ENCODE results near the gene KHNYN.
"Not testable (repeated sequence)": the region's sequence is repeated elsewhere in the genome, so short reads cannot be mapped to it uniquely, and the experiment has no call there.

The KHNYN gene

DNA sequence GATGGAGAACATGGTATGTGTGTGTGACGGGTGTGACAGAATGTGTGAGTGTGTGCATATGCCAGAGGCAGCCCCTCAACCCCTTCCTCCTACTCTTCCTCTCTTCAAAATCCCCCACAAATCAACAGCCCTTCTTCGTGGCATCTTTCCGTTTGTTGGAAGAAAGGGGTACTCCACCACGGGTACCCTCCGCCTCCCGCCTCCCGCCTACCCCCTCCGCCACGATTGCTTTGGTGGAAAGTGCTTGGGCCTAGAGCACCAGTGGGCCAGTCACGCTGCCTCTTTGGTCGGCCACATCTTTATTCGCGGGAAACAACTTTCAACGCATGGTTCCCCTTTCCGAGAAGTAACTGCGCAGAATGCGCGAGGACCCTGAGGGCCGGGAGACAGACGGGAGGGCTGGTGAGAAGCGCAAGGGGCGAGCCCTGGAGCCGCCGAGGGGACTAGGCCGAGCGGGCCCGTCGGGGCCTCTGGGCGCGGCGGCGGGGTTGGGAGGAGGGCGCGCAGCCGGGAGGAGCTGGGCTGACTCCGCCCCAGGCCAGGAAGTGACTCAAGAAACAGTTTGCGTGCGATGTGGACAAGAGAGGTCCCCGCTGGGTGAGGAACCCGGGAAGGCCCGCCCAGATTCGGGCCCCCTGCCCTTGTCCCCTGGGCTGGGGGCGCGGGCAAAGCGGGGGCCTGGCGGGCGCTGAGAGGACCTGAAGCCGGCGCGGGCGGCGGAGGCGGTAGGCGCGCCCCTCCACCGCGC lies at the start of gene KHNYN, which contains the start of gene CBLN3:
Gene KHNYN, plus strand, starts transcription at position 560 of the 748 bp plus-strand sequence. CDS start 777 bp downstream, outside the sequence.
Gene CBLN3, minus strand, starts transcription at position 274 of the 748 bp plus-strand sequence. CDS start 614 bp downstream, outside the sequence.
- in situ Hi-C loops (cut with HindIII; ENCODE audit: low sequenced_read_pairs), result no loop called here

DNA sequence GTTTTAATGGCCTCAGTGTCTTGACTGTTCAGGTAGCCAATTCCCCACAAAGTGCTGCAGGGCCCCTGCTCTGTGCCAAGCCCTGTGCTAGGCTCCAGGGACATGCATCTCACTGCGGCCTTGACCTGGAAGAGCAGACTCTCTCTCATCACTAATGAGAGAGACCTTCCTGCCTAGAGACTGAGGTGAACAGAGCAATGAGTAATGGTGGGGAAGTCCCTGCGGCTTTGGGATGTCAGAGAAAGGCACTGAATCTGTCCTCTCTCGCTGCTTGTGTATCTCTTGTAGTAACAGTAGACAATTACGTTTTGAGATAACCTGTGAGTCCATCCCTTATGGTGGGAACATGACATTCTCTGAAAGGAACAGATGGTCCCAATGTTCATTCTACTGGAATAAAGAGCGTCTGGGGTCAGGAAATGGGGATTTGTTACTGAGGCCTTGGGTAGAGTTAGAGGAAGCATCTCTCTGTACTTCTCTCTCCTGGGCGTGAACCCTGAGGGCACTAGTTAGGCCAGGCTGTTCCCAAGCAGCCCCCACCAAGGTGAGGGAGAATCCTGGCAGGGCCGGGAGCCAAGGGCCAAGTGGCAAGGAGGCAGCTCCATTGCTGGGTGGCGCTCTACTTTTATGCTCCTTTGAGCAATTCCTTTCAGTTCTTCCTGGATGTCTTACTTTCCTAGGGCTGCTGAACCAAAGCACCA lies 48.2 kb upstream of the KHNYN start:
- in situ Hi-C loops (cut with HindIII; ENCODE audit: low sequenced_read_pairs), result no loop called here

DNA sequence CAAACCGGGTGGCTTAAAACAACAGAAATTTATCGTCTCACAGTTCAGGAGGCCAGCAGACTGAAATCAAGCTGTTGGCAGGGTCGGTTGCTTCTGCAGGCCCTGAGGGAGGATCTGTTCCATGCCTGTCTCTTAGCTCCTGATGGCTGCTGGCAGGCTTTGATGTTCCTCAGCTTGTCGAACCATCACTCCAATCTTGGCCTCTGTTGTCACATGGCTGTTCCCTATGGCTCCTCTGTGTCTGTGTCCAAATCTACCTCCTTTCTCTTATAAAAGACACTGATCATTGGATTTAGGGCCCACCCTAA lies 47.7 kb upstream of the KHNYN start:
- in situ Hi-C loops (cut with HindIII; ENCODE audit: low sequenced_read_pairs), result no loop called here

DNA sequence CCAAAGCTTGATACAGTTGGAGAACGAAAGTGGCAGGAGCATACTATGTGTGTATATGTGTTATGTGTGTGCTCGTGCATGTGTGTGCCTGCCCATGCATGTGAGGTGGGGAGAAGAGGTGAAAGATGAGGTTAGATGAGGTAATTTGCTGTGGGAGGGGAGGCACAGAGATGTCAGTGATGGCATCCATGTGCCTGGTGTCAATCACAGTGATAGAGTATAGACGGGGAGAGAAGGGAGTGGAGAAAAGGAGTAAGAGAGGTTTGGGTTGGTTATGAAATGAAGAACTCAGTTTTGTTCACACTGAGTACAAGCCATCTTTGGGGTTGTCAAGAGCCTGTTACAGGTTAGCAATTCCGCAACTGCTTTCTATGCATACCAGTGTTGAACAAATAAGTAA lies 45.6 kb upstream of the KHNYN start:
- in situ Hi-C loops (cut with HindIII; ENCODE audit: low sequenced_read_pairs), result no loop called here

DNA sequence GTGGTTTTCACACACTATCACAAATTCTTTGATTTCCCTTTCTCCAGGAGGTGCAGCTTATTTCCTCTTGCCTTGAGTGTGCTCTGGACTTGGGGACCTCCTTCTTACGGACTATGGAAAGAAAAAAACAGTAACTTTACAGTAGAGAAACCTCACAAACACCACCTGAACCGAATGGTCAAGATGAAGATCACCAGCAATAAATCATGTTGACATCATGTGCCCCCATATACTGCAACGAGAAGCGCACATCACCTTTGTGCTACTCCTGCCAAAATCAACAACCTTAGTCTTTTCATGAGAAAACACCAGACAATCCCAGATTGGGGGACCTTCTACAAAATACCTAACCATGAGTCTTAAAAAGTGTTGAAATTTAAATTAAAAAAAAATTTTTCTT lies 44.2 kb upstream of the KHNYN start:
- in situ Hi-C loops (cut with HindIII; ENCODE audit: low sequenced_read_pairs), result no loop called here

DNA sequence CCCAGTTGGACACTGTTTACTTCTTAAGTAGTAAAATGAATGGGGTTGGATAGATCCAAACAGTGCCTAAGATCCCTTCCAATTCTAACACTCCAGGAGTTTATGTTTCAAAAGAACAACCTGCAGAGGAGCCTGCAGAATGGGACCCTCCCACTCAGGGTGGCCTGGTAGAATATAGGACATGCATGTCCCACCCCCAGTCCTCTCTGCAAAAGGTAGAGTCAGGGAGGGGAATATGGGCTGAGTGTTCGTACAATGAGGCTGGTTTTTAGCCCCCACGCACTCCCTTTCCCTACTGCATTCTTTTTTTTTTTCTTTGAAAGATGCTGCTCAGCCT lies 42.8 kb upstream of the KHNYN start:
- in situ Hi-C loops (cut with HindIII; ENCODE audit: low sequenced_read_pairs), result no loop called here

DNA sequence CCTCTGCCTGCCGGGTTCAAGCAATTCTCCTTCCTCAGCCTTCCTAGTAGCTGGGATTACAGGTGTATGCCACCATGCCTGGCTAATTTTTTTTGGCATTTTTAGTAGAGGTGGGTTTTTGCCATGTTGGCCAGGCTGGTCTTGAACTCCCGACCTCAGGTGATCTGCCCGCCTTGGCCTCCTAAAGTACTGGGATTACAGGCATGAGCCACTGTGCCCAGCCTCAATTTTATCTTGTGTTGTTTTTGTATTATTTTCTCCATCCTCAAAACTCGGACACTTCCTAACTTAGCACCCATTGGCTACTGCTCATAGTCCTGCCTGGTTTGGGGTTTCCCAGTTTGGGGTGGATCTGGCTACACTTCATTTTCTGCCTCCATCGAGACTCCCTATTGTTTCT lies 42.2 kb upstream of the KHNYN start:
- in situ Hi-C loops (cut with HindIII; ENCODE audit: low sequenced_read_pairs), result not testable (repeated sequence)

DNA sequence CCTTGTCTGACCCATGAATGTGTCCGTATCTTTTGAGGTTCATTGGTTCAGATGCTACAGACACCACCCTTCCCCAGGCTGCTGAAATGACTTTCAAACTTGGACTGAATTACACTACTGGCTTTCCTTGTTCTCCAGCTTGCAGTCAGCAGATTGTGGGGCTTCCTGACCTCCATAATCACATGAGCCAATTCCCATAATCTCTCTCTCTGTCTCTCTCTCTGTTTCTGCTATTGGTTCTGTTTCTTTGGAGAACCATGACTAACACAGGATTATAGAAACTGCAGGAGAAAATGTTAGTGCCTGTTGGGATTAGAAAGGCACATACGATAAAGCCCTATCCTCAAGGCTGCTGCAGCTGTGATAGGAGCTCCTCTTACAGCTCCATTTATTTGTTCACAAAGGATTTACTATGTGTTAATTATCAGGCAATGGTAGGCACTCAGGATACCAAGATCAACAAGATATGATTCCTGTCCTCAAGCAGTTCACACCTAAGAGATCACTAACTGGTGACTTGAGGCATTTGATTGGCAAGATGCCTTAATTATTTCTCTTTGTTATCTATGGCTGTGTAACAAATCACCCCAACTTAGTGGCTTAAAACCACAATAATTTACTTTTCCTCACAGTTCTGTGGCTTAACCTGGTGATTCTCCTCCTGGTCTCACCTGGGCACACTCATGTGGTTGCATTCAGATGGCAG lies 41.1 kb upstream of the KHNYN start:
- in situ Hi-C loops (cut with HindIII; ENCODE audit: low sequenced_read_pairs), result no loop called here

DNA sequence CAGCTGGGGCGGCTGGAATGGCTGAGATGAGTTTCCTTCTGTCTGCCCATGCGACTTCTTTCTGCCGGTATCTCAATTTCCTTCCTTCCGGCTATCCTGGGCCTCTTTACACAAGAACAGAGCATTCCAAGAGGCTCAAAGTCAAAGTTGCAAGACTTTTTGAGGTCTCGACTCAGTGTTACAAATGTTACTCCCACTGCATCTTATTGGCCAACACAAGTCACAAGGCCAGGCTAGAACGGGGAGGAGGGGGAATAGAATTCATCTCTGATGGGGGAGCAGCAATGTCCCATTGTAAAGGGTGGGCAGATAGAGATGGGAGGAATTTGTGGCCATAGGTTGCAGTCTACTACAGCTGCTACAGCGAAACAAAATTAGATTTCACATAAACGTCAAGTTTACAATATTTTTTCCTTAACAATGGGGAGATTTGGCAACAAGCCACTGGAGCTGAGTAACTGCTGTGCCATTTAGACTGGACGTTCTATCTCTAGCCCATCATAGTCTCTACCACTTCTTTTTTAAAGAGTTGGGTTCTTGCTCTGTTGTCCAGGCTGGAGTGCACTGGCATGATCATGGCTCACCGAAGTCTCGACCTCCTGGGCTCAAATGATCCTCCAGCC lies 40.4 kb upstream of the KHNYN start:
- in situ Hi-C loops (cut with HindIII; ENCODE audit: low sequenced_read_pairs), result no loop called here

DNA sequence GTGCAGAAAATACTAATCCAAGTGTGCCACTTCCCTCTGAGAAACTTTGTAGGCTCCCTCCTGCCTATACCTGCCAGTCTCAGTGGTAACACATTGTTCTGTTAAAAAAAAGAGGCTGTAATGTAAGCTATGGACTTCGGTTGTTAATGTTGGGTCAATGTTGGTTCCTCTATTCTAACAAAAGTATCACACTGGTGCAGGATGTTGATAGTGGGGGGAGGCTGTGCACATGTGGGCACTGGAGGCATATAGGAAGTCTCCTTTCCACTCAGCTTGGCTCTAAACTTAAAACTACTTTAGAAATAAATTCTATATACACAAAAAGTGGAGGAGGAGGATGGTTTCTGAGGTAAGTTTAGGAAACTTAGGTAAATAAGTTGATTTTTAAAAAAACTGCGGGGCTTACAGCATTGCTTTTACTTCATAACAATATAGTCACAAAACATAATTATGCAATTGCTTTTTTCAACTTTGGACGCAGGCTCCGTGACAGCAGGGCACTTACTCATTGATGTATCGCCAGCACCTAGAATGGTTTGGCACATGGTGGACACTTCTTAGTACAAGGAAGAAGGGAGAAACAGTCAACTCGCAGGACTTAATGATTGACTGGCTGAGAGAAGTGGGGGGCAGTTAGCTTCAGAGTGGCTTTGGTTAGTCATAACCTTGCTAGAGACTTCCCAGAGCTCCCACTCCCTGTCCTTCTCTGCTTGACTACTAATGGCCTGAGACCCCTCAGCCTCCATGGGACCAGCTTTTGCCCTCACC lies 38.9 kb upstream of the KHNYN start:
- in situ Hi-C loops (cut with HindIII; ENCODE audit: low sequenced_read_pairs), result no loop called here

DNA sequence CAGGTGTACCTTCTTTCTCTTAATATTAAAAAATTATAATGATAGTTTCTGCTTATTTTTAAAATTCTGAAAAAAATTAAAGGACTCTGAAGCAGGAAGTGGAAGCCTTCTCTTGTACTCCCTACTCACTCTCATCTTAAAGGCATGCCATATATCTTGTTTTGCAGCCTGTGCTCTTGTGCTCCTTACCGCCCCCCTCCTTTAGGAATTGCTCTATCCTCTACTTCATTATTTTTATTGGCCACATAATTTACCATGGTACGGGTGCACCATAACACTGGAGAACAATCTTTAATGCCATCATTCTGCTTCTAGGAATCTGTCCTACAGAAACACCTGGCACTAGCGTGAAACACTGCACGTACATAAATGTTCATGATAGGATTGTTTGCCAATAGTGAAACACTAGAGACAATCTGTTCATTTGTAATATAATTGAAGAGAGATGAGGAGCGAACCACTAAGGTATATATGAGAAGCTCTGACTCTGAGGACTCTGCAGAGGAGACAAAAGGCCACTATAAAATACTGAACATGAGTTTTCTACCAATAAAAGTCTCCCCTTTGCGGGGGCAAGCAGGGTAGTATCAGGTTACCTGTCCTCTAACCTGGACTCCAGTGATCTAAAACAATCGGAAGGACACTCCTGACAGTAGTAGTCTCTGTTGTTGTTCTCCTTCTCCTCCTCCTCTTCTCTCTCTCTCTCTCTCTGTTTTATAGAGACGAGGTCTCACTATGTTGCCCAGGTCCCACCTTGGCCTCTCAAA lies 37.2 kb upstream of the KHNYN start:
- in situ Hi-C loops (cut with HindIII; ENCODE audit: low sequenced_read_pairs), result no loop called here

DNA sequence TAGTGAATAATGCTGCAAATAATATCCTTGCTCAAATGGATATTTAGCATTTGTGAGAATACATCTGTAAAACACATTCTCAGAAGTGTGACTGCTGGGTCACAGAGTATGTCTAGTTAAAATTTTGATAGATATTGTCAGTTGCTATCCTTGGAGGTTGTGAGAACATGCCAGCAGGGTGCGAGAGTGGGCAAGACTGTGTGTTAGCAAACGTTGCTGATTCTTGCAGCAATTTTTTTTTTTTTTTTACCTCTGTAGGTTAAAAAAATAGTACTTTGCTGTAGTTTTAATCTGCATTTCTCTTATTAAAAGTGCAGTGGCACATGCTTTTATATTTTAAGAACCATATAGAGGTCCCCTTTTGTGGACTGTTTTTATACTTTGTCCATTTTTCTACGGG lies 35.5 kb upstream of the KHNYN start:
- in situ Hi-C loops (cut with HindIII; ENCODE audit: low sequenced_read_pairs), result no loop called here

DNA sequence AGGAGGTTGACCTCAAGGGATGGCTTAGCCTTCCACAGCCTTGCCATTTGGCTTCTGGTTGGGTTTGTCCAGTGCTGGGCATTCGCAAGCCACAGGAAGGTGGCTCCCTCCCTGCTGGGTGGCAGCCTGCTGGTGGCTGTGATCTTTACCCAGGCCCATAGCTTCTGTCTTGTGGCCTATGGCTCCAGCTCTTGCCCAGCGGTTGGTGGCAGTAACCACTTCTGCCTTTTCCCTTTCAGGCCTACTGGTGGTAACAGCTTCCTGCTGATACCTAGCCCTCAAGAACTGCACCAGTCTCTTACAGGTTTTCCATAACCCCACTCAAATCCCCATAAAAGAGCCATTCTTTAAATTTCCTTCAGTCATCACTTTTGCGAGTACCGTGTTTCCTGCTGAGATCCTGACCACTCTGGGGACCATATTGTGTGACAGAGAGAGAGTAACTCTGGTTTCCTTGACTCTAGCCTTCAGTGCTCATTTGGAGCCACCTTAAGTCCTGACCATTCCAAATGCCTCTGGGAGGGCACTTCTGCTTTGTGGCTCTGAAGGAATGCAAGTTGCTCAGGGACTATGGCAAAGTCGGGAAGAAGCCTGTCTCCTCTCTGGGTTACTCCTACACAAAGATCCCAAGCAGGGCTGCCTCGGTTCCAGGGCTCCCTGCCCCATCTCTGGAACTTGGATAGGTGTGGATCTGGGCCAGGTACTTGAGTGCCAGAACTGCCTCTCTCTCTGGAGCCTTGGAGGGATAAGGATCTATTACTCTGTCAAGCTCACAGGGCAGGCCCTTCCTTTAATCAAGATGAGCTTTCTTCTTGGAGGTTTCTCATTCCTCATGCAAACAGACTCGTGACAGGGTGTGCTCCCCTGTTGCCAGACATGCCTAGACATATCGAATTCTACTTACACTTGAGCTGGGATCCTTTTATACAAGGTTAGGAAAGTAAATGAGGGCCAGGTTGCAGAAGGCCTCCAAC lies 33.9 kb upstream of the KHNYN start:
- in situ Hi-C loops (cut with HindIII; ENCODE audit: low sequenced_read_pairs), result no loop called here

DNA sequence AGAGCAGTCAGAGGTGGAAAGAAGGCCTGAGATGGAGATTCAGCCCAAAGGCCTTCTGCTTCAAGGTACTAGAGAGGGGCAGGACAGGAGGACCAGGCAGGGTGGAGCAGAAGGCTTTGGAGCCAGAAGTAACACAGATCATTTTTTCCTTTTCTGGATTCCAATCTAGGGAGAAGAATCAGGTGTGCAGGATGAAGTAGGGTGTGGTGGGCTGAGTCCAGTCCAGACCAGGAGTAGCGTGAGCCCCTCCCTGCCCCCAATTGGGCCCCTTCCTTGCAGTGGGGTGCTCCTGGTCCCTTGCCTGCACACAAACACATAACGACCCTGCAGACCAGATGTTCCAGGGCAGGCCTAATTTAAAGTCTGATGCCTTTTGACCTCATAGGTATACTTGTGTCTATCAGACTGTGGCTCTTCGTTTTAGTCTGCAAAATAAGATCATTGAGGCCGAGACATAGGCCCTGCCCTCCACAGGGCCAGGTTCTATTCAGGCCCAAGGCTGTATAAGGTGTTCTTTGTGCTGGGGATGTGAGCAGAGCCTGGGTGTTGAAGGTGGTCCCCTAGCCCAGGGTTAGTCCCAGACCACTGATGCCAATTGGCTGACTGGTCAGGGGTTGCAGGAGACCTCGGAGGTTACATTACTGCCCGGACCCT lies 32.0 kb upstream of the KHNYN start:
- in situ Hi-C loops (cut with HindIII; ENCODE audit: low sequenced_read_pairs), result no loop called here

DNA sequence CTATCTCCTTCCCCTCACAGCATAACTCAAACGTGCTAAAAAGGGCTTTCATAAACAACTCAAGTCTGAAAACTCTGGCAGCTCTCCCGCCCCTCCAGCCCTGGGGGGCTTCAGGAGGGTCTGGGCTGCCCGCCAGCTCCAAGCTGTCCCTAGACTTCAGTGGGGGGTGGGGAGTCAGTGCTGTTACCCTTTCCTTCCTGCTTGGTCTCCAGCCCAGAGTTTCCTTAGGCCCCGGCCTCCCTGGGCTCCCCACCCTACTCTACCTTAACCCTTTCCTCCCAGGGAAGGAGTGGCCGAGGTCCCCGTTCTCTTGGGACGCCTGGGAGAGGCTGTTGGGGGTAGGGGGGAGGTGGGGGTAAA lies 31.5 kb upstream of the KHNYN start:
- in situ Hi-C loops (cut with HindIII; ENCODE audit: low sequenced_read_pairs), result no loop called here

DNA sequence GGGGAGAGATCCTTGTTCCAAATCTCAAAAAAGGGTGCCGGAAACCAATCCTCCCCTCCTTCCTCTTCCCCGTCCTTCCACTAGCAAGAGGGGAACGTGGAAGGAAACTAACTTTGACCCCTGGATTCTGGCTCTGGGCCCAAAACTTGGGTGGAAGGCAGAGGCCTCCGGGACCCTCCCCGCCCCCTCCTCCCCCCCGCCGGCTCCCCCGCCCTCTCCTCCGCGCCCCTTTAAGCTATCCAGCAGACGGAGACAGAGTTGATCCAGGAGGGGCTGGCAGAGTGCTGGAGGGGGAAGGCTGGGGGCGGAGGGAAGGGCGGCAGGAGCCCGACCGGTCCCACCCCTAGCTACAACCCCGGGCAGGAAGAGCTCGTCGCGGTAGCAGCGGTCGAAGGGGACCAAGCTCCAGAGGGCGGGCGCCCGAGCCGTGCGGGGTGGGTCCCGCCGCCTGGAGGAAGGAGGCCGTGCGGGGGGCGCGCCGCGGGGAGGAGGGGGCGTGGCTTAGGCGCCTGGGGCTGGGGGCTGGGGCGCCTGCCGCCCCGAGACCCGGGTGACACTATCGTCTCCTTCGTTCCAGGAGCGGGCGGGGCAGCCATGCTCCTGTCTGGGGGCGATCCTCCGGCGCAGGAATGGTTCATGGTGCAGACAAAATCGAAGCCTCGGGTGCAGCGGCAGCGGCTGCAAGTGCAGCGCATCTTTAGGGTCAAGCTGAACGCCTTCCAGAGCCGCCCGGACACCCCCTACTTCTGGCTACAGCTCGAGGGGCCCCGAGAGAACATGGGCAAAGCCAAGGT lies 30.9 kb upstream of the KHNYN start, which contains the start of gene NYNRIN:
Gene NYNRIN, plus strand, starts transcription at position 351 of the 794 bp plus-strand sequence. Its CDS starts 244 bp downstream, at position 595.
- in situ Hi-C loops (cut with HindIII; ENCODE audit: low sequenced_read_pairs), result no loop called here

DNA sequence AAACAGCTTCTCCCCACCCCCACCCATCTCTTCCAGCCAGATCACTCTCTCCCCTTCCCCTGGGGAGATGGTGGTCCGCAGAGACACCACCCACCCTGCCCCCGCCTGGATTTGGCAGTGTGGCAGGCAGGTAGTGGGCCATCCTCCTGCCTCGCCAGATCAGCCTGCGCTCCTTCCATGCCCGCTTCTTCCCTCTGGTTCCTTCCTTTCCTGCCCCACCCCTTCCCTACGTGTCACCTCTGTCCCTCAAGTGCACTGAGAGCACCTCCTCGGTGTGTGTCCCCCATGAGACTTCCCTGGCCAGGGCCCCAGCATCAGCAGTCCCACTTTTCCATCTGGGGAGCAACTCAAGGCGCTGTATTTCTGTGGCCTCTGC lies 30.3 kb upstream of the KHNYN start:
- in situ Hi-C loops (cut with HindIII; ENCODE audit: low sequenced_read_pairs), result no loop called here

Data from DLD1 (cell line).